ENCODE measurements around the gene PROP1. TPM values are rescaled to one million over a fixed set of nuclear protein-coding genes. Genes with fewer than 3 reads are reported as not detected.
"Not testable (repeated sequence)": the region's sequence is repeated elsewhere in the genome, so short reads cannot be mapped to it uniquely, and the experiment has no call there.

The PROP1 gene
- total RNA-seq, 1 donor from 2014 or later: not detected

- H3K4me3 ChIP-seq (ENCODE audit: low read depth, low read length): no peak overlapping the region
- TF ChIP-seq CTCF (conservative IDR thresholded peaks at IDR 0.05; ENCODE audit: low read depth, low read length): no peak
- no peak for DNase-seq (ENCODE audit: low read depth)
Measured at GRCh38 chr5:177966009-177966838, 29.8 kb downstream of the PROP1 start.

GRCh38 chr5:177964471-177964870, 31.6 kb downstream of the PROP1 start:
- TF ChIP-seq CTCF (conservative IDR thresholded peaks at IDR 0.05; ENCODE audit: low read depth, low read length): no peak
- DNase-seq (ENCODE audit: low read depth): no peak
- no peak overlapping the region for H3K4me3 ChIP-seq (ENCODE audit: low read depth, low read length)

- no peak for DNase-seq (ENCODE audit: low read depth)
Measured at GRCh38 chr5:177963966-177964365, 32.1 kb downstream of the PROP1 start.

GRCh38 chr5:177959315-177959714, 36.7 kb downstream of the PROP1 start:
- no peak for DNase-seq (ENCODE audit: low read depth)
- H3K4me3 ChIP-seq (ENCODE audit: low read depth, low read length): no peak overlapping the region
- TF ChIP-seq CTCF (conservative IDR thresholded peaks at IDR 0.05; ENCODE audit: low read depth, low read length): no peak

More at GRCh38 chr5:177963966-177964365, 32.1 kb downstream of the PROP1 start:
- TF ChIP-seq CTCF (conservative IDR thresholded peaks at IDR 0.05; ENCODE audit: low read depth, low read length): no peak
- H3K4me3 ChIP-seq (ENCODE audit: low read depth, low read length): no peak overlapping the region

- no peak for TF ChIP-seq CTCF (conservative IDR thresholded peaks at IDR 0.05; ENCODE audit: low read depth, low read length)
- H3K4me3 ChIP-seq (ENCODE audit: low read depth, low read length): no peak overlapping the region
Measured at GRCh38 chr5:177958696-177959095, 37.3 kb downstream of the PROP1 start.

GRCh38 chr5:177957241-177957640, 38.8 kb downstream of the PROP1 start:
- DNase-seq (ENCODE audit: low read depth): no peak
- TF ChIP-seq CTCF (conservative IDR thresholded peaks at IDR 0.05; ENCODE audit: low read depth, low read length): no peak
- H3K4me3 ChIP-seq (ENCODE audit: low read depth, low read length): no peak overlapping the region

More at GRCh38 chr5:177958696-177959095, 37.3 kb downstream of the PROP1 start:
- no peak for DNase-seq (ENCODE audit: low read depth)

- not testable (repeated sequence) for DNase-seq (ENCODE audit: low read depth); H3K4me3 ChIP-seq (ENCODE audit: low read depth, low read length)
Measured at GRCh38 chr5:177953101-177953500, 42.9 kb downstream of the PROP1 start.

- H3K4me3 ChIP-seq (ENCODE audit: low read depth, low read length); DNase-seq (ENCODE audit: low read depth): not testable (repeated sequence)
Measured at GRCh38 chr5:177949656-177950055, 46.4 kb downstream of the PROP1 start.

GRCh38 chr5:177949065-177949464, 47.0 kb downstream of the PROP1 start:
- not testable (repeated sequence) for H3K4me3 ChIP-seq (ENCODE audit: low read depth, low read length); DNase-seq (ENCODE audit: low read depth)

- H3K4me3 ChIP-seq (ENCODE audit: low read depth, low read length); DNase-seq (ENCODE audit: low read depth): not testable (repeated sequence)
Measured at GRCh38 chr5:177947912-177948311, 48.1 kb downstream of the PROP1 start.

GRCh38 chr5:177945601-177946283, 50.3 kb downstream of the PROP1 start:
- not testable (repeated sequence) for DNase-seq (ENCODE audit: low read depth)

More at GRCh38 chr5:177945601-177946283, 50.3 kb downstream of the PROP1 start:
- H3K4me3 ChIP-seq (ENCODE audit: low read depth, low read length): not testable (repeated sequence)
